ENCODE measurements around the gene ABCA2. TPM values are rescaled to one million over a fixed set of nuclear protein-coding genes. Genes with fewer than 3 reads are reported as not detected.
A peak's percentile ranks its signal among the peaks of the same experiment; 100 is the strongest.
"Not testable (repeated sequence)": the region's sequence is repeated elsewhere in the genome, so short reads cannot be mapped to it uniquely, and the experiment has no call there.

Gene ABCA2
- total RNA-seq, 1 donor from 2014 or later: 55.1 TPM

- not testable (repeated sequence) for H3K4me3 Mint-ChIP-seq (ENCODE audit: unreplicated experiment); H3K27ac Mint-ChIP-seq (ENCODE audit: unreplicated experiment); DNase-seq (ENCODE audit: extremely low spot score, unreplicated experiment); H3K27me3 Mint-ChIP-seq (ENCODE audit: unreplicated experiment); H3K9me3 Mint-ChIP-seq (ENCODE audit: unreplicated experiment); H3K36me3 Mint-ChIP-seq (ENCODE audit: unreplicated experiment)
- H3K4me1 Mint-ChIP-seq (ENCODE audit: unreplicated experiment): peaks cover 15% of the 10 kb centered on the region
- TF ChIP-seq, protein P1, sequence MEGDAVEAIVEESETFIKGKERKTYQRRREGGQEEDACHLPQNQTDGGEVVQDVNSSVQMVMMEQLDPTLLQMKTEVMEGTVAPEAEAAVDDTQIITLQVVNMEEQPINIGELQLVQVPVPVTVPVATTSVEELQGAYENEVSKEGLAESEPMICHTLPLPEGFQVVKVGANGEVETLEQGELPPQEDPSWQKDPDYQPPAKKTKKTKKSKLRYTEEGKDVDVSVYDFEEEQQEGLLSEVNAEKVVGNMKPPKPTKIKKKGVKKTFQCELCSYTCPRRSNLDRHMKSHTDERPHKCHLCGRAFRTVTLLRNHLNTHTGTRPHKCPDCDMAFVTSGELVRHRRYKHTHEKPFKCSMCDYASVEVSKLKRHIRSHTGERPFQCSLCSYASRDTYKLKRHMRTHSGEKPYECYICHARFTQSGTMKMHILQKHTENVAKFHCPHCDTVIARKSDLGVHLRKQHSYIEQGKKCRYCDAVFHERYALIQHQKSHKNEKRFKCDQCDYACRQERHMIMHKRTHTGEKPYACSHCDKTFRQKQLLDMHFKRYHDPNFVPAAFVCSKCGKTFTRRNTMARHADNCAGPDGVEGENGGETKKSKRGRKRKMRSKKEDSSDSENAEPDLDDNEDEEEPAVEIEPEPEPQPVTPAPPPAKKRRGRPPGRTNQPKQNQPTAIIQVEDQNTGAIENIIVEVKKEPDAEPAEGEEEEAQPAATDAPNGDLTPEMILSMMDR (IDR thresholded peaks at IDR 0.05): peak; percentile 57
Measured at GRCh38 chr9:137004285-137004684, 23.8 kb downstream of the ABCA2 start.

DNA sequence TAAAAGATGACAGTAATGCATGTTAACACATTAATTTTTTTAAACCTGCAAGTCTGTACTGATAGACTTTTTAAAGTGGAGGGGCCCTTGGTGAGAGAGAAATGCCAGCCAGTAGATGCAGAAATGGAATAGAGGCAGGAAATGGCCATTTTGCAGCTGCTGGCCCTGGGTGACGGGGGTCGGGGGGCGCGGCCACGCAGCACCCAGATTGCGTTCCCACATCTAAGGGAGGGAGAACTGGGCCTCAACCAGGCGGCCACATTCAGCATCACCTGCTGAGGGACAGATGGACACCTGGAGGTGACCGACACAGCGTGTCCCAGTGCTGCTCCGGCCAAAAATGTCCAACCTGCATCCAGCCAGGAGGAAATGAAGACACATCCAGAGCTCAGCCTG is 25.4 kb downstream of the ABCA2 start:
- no peaks in the 10 kb centered on the region for H3K27me3 Mint-ChIP-seq (ENCODE audit: unreplicated experiment)
- TF ChIP-seq, protein P1 (IDR thresholded peaks at IDR 0.05): no peak
- H3K27ac Mint-ChIP-seq (ENCODE audit: unreplicated experiment): no peak overlapping the region

GRCh38 chr9:137001857-137002645 is 26.0 kb downstream of the ABCA2 start:
- no peak for DNase-seq (ENCODE audit: extremely low spot score, unreplicated experiment)
- Mint-ChIP-seq H3K27me3 (ENCODE audit: unreplicated experiment) (no peaks in the 10 kb centered on the region), H3K4me1 (ENCODE audit: unreplicated experiment) (peaks cover 35% of the 10 kb centered on the region), H3K27ac (ENCODE audit: unreplicated experiment) (no peak overlapping the region), H3K9me3 (ENCODE audit: unreplicated experiment) (no peaks in the 10 kb centered on the region), H3K36me3 (ENCODE audit: unreplicated experiment) (no peaks in the 10 kb centered on the region), H3K4me3 (ENCODE audit: unreplicated experiment) (no peak overlapping the region)
- TF ChIP-seq, protein P1 (IDR thresholded peaks at IDR 0.05): no peak

More for the DNA sequence above, 25.4 kb downstream of the ABCA2 start:
- no peaks in the 10 kb centered on the region for H3K9me3 Mint-ChIP-seq (ENCODE audit: unreplicated experiment)
- H3K4me3 Mint-ChIP-seq (ENCODE audit: unreplicated experiment): no peak overlapping the region
- H3K4me1 Mint-ChIP-seq (ENCODE audit: unreplicated experiment): peaks cover 31% of the 10 kb centered on the region
- H3K36me3 Mint-ChIP-seq (ENCODE audit: unreplicated experiment): no peaks in the 10 kb centered on the region
- DNase-seq (ENCODE audit: extremely low spot score, unreplicated experiment): no peak

GRCh38 chr9:137000177-137000930 is 27.7 kb downstream of the ABCA2 start:
- H3K4me3 Mint-ChIP-seq (ENCODE audit: unreplicated experiment): no peak overlapping the region
- peak overlapping the region; percentile 74 for H3K27ac Mint-ChIP-seq (ENCODE audit: unreplicated experiment)
- no peaks in the 10 kb centered on the region for H3K27me3 Mint-ChIP-seq (ENCODE audit: unreplicated experiment)
- H3K4me1 Mint-ChIP-seq (ENCODE audit: unreplicated experiment): peaks cover 39% of the 10 kb centered on the region
- H3K9me3 Mint-ChIP-seq (ENCODE audit: unreplicated experiment): no peaks in the 10 kb centered on the region
- no peaks in the 10 kb centered on the region for H3K36me3 Mint-ChIP-seq (ENCODE audit: unreplicated experiment)
- DNase-seq (ENCODE audit: extremely low spot score, unreplicated experiment): no peak
- TF ChIP-seq, protein P1 (IDR thresholded peaks at IDR 0.05): no peak

DNA sequence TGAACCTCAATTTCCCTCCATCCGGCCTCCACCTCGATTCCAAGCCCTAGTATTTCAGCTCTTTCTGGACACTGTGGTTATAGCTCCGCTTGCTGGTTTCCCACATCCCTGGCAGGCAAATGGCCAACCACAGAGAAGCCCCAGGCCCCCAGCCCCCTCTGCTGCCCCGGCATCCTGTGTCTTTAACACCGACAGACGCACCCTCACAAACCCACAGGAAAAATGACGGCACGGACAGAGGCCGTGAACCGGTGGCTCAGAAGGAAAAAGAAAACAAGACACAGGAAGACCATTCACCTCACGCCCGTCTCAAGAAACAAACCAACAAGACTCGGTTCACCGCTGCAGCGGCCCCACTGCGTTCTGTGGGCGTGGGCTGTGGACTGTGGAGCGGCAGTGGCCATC is 30.2 kb downstream of the ABCA2 start:
- Mint-ChIP-seq H3K9me3 (ENCODE audit: unreplicated experiment) (no peaks in the 10 kb centered on the region), H3K27me3 (ENCODE audit: unreplicated experiment) (no peaks in the 10 kb centered on the region), H3K27ac (ENCODE audit: unreplicated experiment) (peak overlapping the region; percentile 59), H3K4me1 (ENCODE audit: unreplicated experiment) (peaks cover 45% of the 10 kb centered on the region), H3K36me3 (ENCODE audit: unreplicated experiment) (no peaks in the 10 kb centered on the region), H3K4me3 (ENCODE audit: unreplicated experiment) (no peak overlapping the region)
- DNase-seq (ENCODE audit: extremely low spot score, unreplicated experiment): no peak
- TF ChIP-seq, protein P1 (IDR thresholded peaks at IDR 0.05): peak; percentile 20

Measured in osteocyte (in vitro differentiated cells).